NCI-H146 (cell line): ENCODE results near the gene ENHO.
"Not testable (repeated sequence)": the region's sequence is repeated elsewhere in the genome, so short reads cannot be mapped to it uniquely, and the experiment has no call there.

Experiments used
- DNase-seq: peaks from one replicate; lab custom pipeline; 2025; lab: John Stamatoyannopoulos, UW

The ENHO gene

DNA sequence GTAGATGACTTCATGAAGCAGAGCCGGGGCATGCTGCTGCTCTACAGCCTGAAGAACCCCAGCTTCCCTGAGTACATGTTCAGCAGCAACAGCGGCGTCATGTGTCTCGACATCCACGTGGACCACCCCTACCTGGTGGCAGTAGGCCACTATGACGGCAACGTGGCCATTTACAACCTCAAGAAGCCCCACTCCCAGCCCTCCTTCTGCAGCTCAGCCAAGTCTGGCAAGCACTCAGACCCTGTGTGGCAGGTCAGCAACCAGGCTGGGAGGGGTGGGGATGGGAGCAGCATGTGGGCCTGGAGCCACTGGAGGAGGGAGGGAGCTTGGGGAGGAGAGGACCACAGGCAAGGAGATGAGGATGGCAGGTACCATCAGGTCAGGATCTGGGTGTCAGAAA, 16.2 kb downstream of the ENHO start:
- no peak for DNase-seq

DNA sequence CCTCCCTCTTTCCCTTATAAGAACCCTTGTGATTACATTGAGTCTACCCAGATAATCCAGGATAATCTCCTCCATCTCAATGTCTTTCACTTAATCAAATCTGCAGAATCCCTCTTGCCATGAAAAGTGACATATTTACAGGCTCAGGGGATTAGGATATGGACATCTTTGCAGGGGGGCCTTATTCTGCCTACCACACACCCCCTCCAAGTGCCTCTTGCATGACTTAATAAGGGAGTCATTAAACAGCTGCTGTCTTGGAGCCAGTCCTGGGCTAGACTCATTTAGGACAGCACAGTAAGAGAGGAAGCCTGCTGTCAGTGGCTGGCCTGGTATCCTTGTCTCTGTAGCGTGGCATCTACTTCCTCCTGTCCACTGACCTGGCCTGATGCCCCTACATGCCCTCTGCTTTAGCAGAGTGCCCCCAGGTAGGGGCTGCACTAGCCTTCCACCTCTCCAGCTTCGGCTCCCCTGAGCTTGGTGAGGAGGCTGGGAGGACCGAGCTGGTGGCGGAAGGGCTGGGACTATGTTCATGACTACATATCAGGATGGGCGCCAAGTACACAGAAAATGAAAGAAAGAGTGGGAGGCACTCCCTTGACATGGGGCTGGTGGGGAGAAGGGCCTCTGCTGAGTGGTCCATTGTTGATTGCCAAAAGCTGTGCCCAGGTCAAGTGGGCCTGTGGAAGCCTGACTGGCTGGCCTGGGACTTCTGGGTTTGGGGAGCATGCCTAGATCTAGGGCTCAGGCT, 17.2 kb downstream of the ENHO start:
- no peak for DNase-seq

GRCh38 chr9:34503406-34503805, 19.4 kb downstream of the ENHO start:
- no peak for DNase-seq

DNA sequence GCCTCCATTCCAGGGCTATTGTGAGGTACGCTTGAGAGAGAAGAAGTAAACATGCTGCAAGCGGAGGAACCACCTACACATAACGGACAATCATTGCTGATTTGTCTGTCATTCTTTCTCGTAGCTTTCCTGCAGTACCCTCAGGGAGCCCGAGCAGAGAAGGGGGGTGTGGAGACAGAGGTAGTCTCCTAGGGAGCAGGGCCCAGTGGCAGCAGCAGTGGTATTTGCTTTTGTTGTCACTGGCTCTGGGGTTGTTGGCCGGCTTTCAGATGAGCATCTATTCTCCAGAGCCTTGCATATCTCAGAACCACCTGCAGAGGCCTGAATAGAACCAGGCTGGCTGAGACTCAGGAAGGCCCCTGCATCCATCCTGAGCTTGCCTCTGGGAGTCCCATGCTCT, 19.9 kb downstream of the ENHO start:
- DNase-seq = peak; percentile 19

GRCh38 chr9:34502471-34502870, 20.3 kb downstream of the ENHO start:
- no peak for DNase-seq

DNA sequence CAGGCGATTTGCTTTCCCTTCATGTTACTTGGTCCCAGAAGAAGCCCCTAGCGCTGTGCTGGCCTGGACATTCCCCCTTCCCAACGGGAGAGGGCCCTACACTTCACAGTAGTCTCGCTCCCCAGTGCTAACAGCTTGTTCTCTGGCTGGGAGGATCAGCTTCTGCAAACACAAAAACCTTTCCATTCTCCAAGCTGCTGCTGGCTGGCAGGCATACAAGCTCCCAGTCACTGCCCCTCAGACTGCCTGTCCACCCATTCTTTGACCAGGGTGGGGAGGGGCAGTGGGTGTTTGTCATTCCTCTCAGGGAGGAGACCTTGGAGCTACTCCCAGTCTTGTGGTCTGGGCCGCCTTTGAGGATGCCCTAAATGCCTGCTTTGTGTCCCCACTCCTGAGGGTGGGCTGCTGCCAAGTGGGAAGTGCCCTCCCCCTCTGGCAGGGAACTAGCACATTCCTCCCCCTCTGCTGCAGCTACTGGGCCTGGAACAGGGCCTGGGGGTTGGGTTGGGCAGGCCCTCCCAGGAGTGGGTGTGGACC, 20.8 kb downstream of the ENHO start:
- DNase-seq = no peak

DNA sequence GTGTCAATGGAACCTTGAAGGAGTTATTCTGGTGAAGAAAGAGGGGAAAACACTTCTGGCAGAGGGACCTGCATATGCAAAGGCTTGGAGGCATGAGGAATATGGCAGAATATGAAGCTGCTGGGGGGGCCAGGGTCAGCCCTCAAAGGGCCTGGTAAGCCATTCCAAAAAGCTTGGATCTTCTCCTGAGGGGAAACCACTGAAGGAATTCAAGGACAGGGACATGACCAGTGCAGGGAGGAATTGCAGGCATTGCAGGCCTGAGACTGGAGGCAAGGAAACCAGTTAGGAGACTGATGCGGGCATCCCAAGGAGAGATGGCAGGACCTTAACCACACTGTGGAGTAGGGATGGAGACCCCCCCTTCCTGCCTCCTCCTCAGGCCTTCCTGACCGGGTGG, 21.4 kb downstream of the ENHO start:
- no peak for DNase-seq

GRCh38 chr9:34500623-34501267, 22.0 kb downstream of the ENHO start:
- peak; percentile 54 for DNase-seq

DNA sequence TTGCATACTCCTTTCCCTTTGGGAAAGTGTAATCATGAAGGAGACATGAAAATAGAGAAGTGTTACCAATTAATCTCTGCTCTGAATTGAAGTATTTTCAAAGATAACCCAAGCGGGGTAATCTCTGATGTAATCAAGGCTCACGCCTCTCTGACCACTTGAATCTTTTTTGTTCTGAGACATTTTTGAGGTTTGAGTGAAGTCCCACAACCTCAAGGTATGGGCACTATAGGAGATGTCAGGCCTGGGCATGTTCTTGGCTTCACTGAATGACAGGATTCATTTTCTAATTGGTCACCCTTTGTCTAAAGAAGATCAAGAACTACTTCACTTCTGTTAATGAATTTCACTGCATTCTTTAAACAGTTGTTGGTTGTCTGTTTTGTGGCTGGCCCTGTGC, 23.7 kb downstream of the ENHO start:
- no peak for DNase-seq

DNA sequence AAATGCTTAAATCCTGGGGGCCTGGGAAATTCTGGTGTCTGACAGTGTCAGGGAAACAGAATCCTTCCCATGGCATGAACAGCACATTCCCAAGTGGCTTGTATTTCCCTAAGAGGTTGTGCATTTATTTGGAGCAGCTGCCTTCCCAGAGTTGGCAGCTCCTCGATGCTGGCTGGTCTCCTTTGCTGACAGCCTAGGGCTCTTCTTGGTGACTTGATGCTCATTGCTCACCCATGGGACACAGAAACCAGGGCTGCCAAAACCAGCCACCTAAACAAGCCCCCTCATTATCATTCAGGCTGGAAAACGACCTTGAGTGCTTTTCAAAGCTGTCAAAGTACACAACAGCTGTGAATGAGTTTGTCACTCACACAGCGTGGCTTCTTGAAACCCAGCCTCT, 24.2 kb downstream of the ENHO start:
- DNase-seq = no peak

DNA sequence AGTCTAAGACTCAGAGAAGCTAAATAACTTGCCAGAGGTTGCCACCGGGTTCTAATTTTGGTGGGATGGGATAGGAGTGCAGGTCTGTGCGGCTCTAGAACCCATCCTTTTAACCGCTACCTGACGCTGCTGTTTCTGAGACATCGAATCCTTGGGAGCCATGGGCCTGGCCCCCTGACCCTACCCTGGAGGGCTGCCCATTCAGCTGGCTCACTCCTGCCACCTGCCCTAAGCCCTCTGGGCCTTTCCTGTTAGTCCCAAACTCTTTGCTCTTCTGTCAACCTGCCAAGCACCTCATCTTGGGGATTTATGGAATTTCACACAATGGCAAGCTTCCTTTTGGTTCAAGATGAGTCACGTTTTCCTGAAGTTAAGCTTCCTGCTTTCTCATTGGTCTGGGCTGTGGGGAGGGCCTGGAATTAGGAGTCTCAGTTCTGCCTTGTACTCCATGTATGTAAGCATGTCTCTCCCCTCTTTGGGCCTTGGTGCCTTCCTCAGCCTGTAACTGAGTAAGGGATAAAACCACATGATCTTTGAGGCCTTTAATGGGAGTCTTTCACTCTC, 26.6 kb downstream of the ENHO start:
- no peak for DNase-seq

- no peak for DNase-seq
Measured at GRCh38 chr9:34493972-34494535, 28.7 kb downstream of the ENHO start.

GRCh38 chr9:34492051-34492450, 30.7 kb downstream of the ENHO start:
- DNase-seq = peak; percentile 13

- no peak for DNase-seq
Measured at GRCh38 chr9:34491596-34491995, 31.2 kb downstream of the ENHO start.

DNA sequence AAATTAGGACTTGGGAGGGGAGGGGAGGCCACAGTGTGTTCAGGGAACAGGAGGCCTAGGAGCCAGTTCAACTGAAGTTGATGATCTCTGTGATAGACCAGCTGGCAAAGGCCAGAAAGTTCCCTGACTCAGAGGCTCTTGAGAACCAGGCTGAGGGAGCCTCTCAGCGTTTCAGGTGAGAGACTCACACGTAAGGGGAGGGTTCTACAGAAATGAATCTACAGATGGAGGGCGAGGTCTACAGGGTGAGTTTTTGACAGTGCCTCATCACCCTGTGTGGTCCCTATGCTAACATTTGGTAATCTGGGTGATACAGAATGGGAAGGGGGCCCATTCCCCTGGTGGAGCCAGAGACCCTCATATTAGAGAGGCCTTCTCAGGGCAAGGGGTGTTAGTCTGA, 32.0 kb downstream of the ENHO start:
- no peak for DNase-seq

DNA sequence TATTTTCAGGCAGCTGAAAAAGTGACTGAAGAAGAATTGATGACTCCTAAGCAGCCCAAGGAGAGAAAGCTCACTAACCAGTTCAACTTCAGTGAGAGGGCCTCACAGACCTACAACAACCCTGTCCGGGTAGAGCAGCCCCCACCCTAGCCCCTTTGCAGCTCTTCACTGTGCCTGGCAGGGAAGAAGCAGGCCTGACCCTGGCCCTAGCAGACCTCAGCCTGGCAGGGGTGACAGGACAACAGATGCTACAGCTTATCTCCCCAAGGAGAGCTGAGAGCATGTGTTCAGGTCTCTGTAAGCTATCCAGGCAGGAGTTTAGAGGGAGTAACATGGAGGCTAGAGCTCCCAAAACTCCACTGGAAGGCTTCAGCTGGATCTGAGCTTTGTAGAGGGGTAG, 32.4 kb downstream of the ENHO start:
- DNase-seq = no peak

DNA sequence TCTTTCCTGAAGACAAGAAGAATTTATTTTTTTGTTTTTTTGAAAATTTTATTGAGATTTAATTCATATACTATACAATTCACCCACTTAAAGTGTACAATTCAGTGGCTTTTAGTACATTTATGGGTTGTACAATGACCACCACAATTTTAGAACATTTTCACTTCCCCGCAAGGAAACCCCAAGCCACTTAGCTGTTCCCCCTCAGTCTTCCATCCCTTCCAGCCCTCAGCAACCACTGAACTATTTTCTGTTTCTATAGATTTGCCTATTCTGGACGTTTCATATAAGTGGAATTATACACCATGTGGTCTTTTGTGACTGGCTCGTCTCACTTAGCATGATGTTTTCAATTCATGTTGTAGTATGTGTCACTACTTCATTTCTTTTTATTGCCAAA, 36.2 kb downstream of the ENHO start:
- DNase-seq = no peak

GRCh38 chr9:34485822-34486221, 37.0 kb downstream of the ENHO start:
- DNase-seq = no peak

DNA sequence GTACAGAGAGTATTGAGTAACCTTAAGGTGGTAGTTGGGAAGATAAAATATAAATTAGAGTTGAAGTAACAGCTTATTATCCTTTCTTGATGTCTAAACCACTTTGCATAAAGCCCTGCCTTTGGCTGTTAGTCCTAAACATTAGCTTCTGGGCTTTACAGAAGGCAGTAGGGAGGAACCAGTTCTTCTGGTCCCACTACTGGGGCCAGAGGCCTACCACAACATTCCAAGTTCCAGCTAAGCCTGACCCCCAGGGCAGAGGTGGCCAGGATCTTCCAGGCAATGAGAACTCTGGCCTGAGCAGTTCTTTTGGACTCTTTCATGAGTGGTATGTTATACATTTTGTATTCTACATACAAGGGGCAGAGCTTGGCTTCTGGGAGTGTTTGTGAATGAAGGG, 38.1 kb downstream of the ENHO start:
- no peak for DNase-seq

GRCh38 chr9:34482746-34483145, 40.0 kb downstream of the ENHO start:
- DNase-seq = not testable (repeated sequence)

- DNase-seq = not testable (repeated sequence)
Measured at GRCh38 chr9:34481620-34482019, 41.2 kb downstream of the ENHO start.

DNA sequence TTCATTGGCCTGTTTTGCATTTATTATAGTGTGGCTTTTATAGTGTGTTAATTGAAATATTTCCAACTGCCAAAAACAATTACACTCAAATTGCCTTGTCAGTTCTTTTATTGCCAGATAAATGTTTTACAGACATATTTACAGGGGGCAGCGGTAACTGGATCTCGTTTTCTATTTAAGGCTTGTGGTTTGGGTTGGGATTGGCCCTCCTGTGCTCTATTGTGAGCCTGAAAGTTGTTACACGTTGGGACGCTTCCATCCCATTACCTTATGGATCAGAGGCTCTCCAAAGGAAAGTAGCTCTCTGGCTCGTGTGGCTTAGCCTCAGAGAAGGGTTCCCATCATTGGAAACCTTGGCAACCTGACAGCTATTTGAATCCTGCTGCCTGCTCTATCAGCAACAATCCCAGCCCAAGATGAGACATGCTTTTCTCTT, 43.3 kb downstream of the ENHO start:
- DNase-seq = no peak

- DNase-seq = no peak
Measured at GRCh38 chr9:34477541-34477940, 45.2 kb downstream of the ENHO start.
